Measurements from ENCODE around the gene FCGR2B. TPM values are rescaled to one million over a fixed set of nuclear protein-coding genes. Genes with fewer than 3 reads are reported as not detected.
"Not testable (repeated sequence)": the region's sequence is repeated elsewhere in the genome, so short reads cannot be mapped to it uniquely, and the experiment has no call there.

The FCGR2B gene
- total RNA-seq, 2 experiments from 2014 or later = not detected

GRCh38 chr1:161644855-161645254, 18.1 kb upstream of the FCGR2B start:
- CTCF ChIA-PET, POLR2A ChIA-PET: not testable (repeated sequence)

DNA sequence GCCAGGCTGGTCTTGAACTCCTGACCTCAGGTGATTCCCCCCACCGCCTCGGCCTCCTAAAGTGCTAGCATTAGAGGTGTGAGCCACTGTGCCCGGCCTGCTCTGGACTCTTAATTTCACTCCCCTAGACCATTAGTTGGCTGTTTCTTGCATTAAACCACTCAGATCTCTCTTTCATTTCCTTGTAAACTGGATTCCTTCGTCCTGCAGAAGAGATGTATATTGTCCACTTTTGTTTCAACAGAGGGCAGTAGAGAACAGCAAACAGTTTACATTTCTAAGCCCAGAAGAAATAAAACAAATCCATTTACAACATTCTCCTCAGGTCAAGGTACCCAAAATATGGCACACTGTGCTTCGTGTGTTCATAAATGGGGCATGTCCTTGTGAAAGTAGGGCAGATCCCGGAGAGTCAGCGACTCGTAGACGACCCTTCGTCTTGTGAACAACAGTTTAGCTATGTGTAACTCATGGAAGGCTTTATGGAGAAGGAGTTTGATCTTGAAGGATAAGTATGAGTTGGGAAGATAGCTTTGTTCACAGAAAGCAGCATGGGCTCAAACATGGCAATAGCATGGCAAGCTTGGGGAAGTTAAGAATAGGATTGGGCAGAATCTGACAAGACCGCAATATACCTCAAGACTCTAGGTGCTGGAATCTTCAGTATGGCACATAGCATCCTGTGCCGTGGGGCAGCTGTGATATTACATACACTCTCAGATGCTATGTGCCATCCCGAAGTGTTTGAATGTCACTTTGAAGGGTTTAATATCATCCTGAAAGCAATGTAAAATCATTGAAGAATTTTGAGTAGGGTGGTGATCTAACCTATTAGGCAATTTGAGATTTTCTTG, 15.2 kb upstream of the FCGR2B start:
- CTCF ChIA-PET = interaction anchor here (1.2 kb wide), 1 partner anchor 90 kb away, joined by 5 read pairs; no protein-coding TSS in a partner anchor
- POLR2A ChIA-PET = not testable (repeated sequence)

GRCh38 chr1:161653541-161653940, 9.4 kb upstream of the FCGR2B start:
- CTCF ChIA-PET, POLR2A ChIA-PET: not testable (repeated sequence)

GRCh38 chr1:161653971-161654370, 9.0 kb upstream of the FCGR2B start:
- CTCF ChIA-PET, POLR2A ChIA-PET: not testable (repeated sequence)

- POLR2A ChIA-PET, CTCF ChIA-PET: not testable (repeated sequence)
Measured at GRCh38 chr1:161658524-161658923, 4.4 kb upstream of the FCGR2B start.

GRCh38 chr1:161661660-161662311, 1.2 kb upstream of the FCGR2B start:
- CTCF ChIA-PET, POLR2A ChIA-PET: not testable (repeated sequence)

- POLR2A ChIA-PET, CTCF ChIA-PET: not testable (repeated sequence)
Measured at GRCh38 chr1:161663569-161663968, 626 bp downstream of the FCGR2B start.

GRCh38 chr1:161664689-161665088, 1.7 kb downstream of the FCGR2B start:
- POLR2A ChIA-PET, CTCF ChIA-PET: not testable (repeated sequence)

- POLR2A ChIA-PET, CTCF ChIA-PET: not testable (repeated sequence)
Measured at GRCh38 chr1:161671045-161672020, 8.4 kb downstream of the FCGR2B start.

GRCh38 chr1:161673437-161673836, 10.5 kb downstream of the FCGR2B start:
- POLR2A ChIA-PET, CTCF ChIA-PET: not testable (repeated sequence)

DNA sequence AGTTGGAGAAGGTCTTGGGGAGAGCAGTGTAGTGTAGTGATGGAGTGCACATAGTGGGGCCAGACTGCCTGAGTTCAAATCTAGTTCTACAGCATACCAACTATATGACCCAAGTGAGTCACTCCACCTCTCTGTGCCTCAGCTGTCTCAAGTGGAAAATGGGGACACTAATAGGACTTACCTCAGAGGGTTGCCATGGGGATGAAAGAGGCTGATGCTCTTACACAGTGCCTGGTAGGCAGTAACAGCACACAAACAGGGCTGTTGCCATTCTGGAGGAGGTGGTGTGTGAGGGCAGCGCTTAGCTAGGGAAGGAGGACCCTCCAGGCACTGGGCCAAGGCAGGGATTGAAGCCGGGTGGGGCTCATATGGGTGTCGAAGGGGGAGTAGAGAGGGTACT, 11.5 kb downstream of the FCGR2B start:
- POLR2A ChIA-PET, CTCF ChIA-PET: not testable (repeated sequence)

DNA sequence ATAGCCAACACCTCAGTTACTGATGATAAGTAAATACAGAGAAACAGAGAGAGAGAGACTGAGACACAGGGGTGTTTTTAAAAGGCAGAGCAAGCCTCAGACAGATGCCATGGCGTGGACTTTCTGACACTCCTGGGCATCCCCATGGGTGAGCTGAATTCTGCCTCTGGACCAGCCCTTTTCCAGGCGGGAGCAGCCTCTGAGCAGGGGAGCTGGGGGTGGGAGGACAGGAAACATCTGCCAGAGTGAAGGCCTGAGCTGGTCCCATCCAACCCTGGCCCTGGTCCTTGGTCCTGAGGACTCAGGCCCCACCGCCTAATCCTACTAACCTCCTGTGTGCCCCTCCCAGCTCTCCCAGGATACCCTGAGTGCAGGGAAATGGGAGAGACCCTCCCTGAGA, 12.0 kb downstream of the FCGR2B start:
- CTCF ChIA-PET, POLR2A ChIA-PET: not testable (repeated sequence)

GRCh38 chr1:161676441-161676840, 13.5 kb downstream of the FCGR2B start:
- POLR2A ChIA-PET = no interaction called here

DNA sequence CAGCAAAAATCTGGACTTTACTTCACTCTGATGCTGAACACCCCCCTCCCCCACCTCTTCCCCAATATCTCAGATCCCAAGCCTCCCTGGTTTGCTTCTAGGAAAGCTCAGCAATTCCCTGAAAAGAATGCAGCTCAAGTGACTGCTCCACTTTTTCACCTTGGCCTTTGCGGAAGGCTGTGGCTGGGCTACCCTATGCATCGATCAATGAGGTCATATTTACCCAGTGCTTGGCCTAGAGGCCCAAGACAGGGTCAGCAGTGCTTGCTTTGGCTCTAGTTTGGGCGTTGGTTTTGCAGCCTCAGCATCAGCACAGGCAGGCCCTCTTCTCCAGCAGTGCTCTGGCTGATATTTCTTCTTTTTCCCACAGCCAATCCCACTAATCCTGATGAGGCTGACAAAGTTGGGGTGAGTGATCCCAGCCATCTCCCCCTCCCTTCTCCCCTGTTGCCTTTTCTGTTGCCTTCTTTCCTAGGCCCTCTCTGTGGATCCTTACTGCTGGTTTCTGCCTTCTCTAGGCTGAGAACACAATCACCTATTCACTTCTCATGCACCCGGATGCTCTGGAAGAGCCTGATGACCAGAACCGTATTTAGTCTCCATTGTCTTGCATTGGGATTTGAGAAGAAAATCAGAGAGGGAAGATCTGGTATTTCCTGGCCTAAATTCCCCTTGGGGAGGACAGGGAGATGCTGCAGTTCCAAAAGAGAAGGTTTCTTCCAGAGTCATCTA, 14.2 kb downstream of the FCGR2B start:
- POLR2A ChIA-PET = no interaction called here
- CTCF ChIA-PET = no interaction called here

More at GRCh38 chr1:161676441-161676840, 13.5 kb downstream of the FCGR2B start:
- CTCF ChIA-PET = no interaction called here

DNA sequence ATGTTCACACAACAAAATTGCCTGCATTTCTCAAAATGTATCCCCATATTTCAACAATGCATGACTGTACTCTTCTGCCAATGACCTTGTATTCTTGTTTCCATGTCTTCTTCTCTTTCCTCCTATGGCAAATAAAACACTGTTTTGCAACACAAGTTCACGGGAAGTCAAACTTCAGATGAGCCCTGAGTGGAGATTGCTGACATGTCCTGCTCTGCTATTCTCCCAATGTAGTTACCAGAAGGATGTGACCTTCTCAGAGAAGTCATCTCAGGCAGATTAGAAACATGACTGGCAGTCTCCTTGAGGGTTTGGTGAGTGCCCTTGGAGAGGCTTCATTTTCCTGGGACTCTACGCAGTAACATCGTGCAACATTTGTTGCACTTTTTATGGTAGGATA, 15.6 kb downstream of the FCGR2B start:
- ChIA-PET CTCF (no interaction called here), POLR2A (no interaction called here)

GRCh38 chr1:161681879-161682278, 18.9 kb downstream of the FCGR2B start:
- POLR2A ChIA-PET = no interaction called here
- CTCF ChIA-PET = interaction anchor here (1.0 kb wide), 1 partner anchor 59 kb away, joined by 3 read pairs; no protein-coding TSS in a partner anchor

- CTCF ChIA-PET = no interaction called here
- POLR2A ChIA-PET = no interaction called here
Measured at GRCh38 chr1:161688946-161689345, 26.0 kb downstream of the FCGR2B start.

GRCh38 chr1:161691846-161692245, 28.9 kb downstream of the FCGR2B start:
- ChIA-PET POLR2A (no interaction called here), CTCF (no interaction called here)

DNA sequence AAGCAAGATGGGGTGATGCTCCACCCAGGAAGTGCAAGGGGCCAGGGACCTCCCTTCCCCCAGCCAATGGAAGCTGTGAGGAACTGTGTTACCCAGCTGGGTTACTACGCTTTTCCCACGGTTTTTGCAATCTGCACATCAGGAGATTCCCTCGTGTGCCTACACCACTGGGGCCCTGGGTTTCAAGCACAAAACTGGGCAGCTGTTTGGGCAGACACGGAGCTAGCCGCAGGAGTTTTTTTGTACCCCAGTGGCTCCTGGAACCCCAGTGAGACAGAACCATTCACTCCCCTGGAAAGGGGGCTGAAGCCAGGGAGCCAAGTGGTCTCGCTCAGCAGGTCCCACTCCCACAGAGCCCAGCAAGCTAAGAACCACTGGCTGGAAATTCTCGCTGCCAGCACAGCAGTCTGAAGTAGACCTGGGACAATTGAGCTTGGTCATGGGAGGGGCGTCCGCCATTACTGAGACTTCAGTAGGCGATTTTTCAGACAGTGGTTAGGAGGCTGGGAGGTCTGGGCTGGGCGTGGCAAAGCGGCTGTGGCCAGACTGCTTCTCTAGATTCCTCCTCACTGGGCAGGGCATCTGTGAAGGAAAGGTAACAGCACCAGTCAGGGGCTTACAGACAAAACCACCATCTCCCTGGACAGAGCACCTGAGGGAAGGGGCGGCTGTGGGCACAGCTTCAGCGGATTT, 30.2 kb downstream of the FCGR2B start:
- POLR2A ChIA-PET, CTCF ChIA-PET: not testable (repeated sequence)

Measured in activated CD8-positive, alpha-beta memory T cell treated with anti-CD3 and anti-CD28 coated beads for 36 hours (primary cell).